H1 (cell line): Measurements from ENCODE around the gene BIN2. TPM values are rescaled to one million over a fixed set of nuclear protein-coding genes. Genes with fewer than 3 reads are reported as not detected.

Experiments used
- CTCF ChIA-PET: fragments of 300-600 bp; sonication (Branson Sonifier 250); formaldehyde crosslinking; loops from one replicate; lab custom pipeline; 2021; ENCODE audit not compliant: partially characterized antibody; lab: Charles Lee
- POLR2A ChIA-PET: fragments of 300-600 bp; sonication (Branson Sonifier 250); formaldehyde crosslinking; loops from one replicate; lab custom pipeline; 2021; ENCODE audit warnings: inconsistent platforms; ENCODE audit not compliant: partially characterized antibody; lab: Charles Lee
- DNase-seq, 2 experiments: peaks; one replicate each; pipeline versions ENCODE4 v3.0.0 to v3.0.0-alpha.2; 2010 to 2022; ENCODE audit warnings: low spot score in 2 of 2, low read depth in 1 of 2, mixed read lengths in 1 of 2
- FAIRE-seq: peaks from 2 replicates; lab custom pipeline; 2011; peaks lifted over from hg19 to GRCh38; lab: Jason Lieb, UNC
- H2AFZ ChIP-seq: 2 replicates; pipeline ENCODE4 v1.8.1; 2012; ENCODE audit warnings: low read length, inconsistent platforms
- H2AK5ac ChIP-seq: 2 replicates; pipeline ENCODE4 v1.6.1; 2013; ENCODE audit warnings: low read depth, low read length
- H2BK120ac ChIP-seq: replicated peaks from 2 replicates; pipeline ENCODE3; 2013; ENCODE audit warnings: low read depth, low read length, inconsistent platforms
- H2BK12ac ChIP-seq: 2 replicates; pipeline ENCODE4 v1.6.1; 2013; ENCODE audit warnings: low read depth, low read length
- H2BK15ac ChIP-seq: 2 replicates; pipeline ENCODE4 v1.6.1; 2013; ENCODE audit warnings: low read length
- H2BK20ac ChIP-seq: 2 replicates; pipeline ENCODE4 v1.6.1; 2013; ENCODE audit warnings: low read length
- H2BK5ac ChIP-seq: 2 replicates; pipeline ENCODE4 v1.6.1; 2013; ENCODE audit warnings: low read depth, low read length
- H3K14ac ChIP-seq: 2 replicates; pipeline ENCODE4 v1.6.1; 2013; ENCODE audit warnings: inconsistent platforms; ENCODE audit not compliant: insufficient read length
- H3K18ac ChIP-seq: 2 replicates; pipeline ENCODE4 v1.6.1; 2013; ENCODE audit warnings: low read length; ENCODE audit errors: extremely low read depth
- H3K23ac ChIP-seq: 2 replicates; pipeline ENCODE4 v1.6.1; 2013; ENCODE audit warnings: inconsistent platforms; ENCODE audit not compliant: insufficient read length
- H3K23me2 ChIP-seq: 2 replicates; pipeline ENCODE4 v1.6.1; 2013; ENCODE audit warnings: low read depth, low read length
- H3K27ac ChIP-seq: 2 replicates; pipeline ENCODE4 v1.6.1; 2011; ENCODE audit warnings: low read depth, low read length, inconsistent platforms
- H3K27me3 ChIP-seq, 4 experiments: replicated peaks in 1 of 4; 1 replicate in 1 of 4; 2 replicates in 3 of 4; pipeline versions ENCODE4 v1.6.1 to v1.8.1; 2011 to 2013; ENCODE audit warnings: low read length in 3 of 4, mild to moderate bottlenecking in 3 of 4, inconsistent platforms in 2 of 4, mixed read lengths in 2 of 4, moderate library complexity in 1 of 4; ENCODE audit not compliant: control insufficient read depth in 3 of 4, insufficient read depth in 3 of 4; ENCODE audit errors: extremely low read depth in 1 of 4
- H3K36me3 ChIP-seq, 4 experiments: 2 replicates each; pipeline versions ENCODE4 v1.6.1 to v1.8.1; 2011 to 2013; ENCODE audit warnings: mild to moderate bottlenecking in 4 of 4, low read length in 3 of 4, moderate library complexity in 2 of 4, control low read depth in 1 of 4, inconsistent platforms in 1 of 4; ENCODE audit not compliant: insufficient read depth in 4 of 4, control insufficient read depth in 2 of 4
- H3K4ac ChIP-seq: replicated peaks from 2 replicates; pipeline ENCODE3; 2013; ENCODE audit warnings: low read length, low read depth, mixed read lengths, inconsistent platforms; ENCODE audit not compliant: insufficient read length
- H3K4me1 ChIP-seq, 4 experiments: replicated peaks in 1 of 4; 1 replicate in 1 of 4; 2 replicates in 3 of 4; pipeline versions ENCODE4 v1.6.1 to v1.8.1; 2011 to 2013; ENCODE audit warnings: low read length in 3 of 4, inconsistent platforms in 2 of 4, mixed read lengths in 1 of 4; ENCODE audit not compliant: insufficient read depth in 4 of 4, control insufficient read depth in 3 of 4
- H3K4me2 ChIP-seq, 2 experiments: 2 replicates each; pipeline versions ENCODE4 v1.6.1 to v1.8.1; 2011 to 2013; ENCODE audit warnings: low read depth in 2 of 2, low read length in 2 of 2, control low read depth in 1 of 2, inconsistent platforms in 1 of 2, mild to moderate bottlenecking in 1 of 2; ENCODE audit not compliant: insufficient read depth in 1 of 2
- H3K4me3 ChIP-seq, 4 experiments: fragments of 200-600, 300-600 bp in 1 of 4; sonication (generic), shearing (Covaris generic), sonication (Bioruptor Twin) in 1 of 4; 2 replicates each; pipeline versions ENCODE4 v1.5.1 to v1.8.1; 2011 to 2016; ENCODE audit warnings: low read length in 4 of 4, low read depth in 3 of 4, control low read depth in 2 of 4, inconsistent platforms in 2 of 4, mild to moderate bottlenecking in 2 of 4, mixed read lengths in 1 of 4, moderate library complexity in 1 of 4; ENCODE audit not compliant: insufficient read depth in 2 of 4; ENCODE audit errors: extremely low read depth in 1 of 4
- H3K56ac ChIP-seq: replicated peaks from 2 replicates; pipeline ENCODE3; 2013; ENCODE audit warnings: low read depth, mild to moderate bottlenecking, mixed read lengths, low read length, inconsistent platforms; ENCODE audit not compliant: insufficient read length
- H3K79me1 ChIP-seq: 2 replicates; pipeline ENCODE4 v1.6.1; 2013; ENCODE audit warnings: low read depth, low read length, control low read depth
- H3K79me2 ChIP-seq, 2 experiments: 2 replicates each; pipeline versions ENCODE4 v1.6.1 to v1.8.1; 2012 to 2013; ENCODE audit warnings: low read length in 2 of 2, mild to moderate bottlenecking in 2 of 2, inconsistent platforms in 1 of 2; ENCODE audit not compliant: insufficient read depth in 2 of 2, control insufficient read depth in 1 of 2
- H3K9ac ChIP-seq, 4 experiments: replicated peaks in 1 of 4; 1 replicate in 1 of 4; 2 replicates in 3 of 4; pipeline versions ENCODE4 v1.6.1 to v1.8.1; 2011 to 2013; ENCODE audit warnings: low read depth in 3 of 4, low read length in 3 of 4, control low read depth in 2 of 4, mild to moderate bottlenecking in 2 of 4, moderate library complexity in 2 of 4, inconsistent platforms in 1 of 4; ENCODE audit errors: extremely low read depth in 1 of 4
- H3K9me3 ChIP-seq, 2 experiments: 2 replicates each; pipeline versions ENCODE4 v1.6.1 to v1.8.1; 2012 to 2013; ENCODE audit warnings: mild to moderate bottlenecking in 2 of 2, moderate library complexity in 2 of 2, control low read depth in 1 of 2, inconsistent platforms in 1 of 2, low read depth in 1 of 2, low read length in 1 of 2, mixed read lengths in 1 of 2; ENCODE audit not compliant: insufficient read depth in 2 of 2
- H4K20me1 ChIP-seq, 2 experiments: replicated peaks in 1 of 2; 2 replicates each; pipeline versions ENCODE3 to v1.8.1; 2011 to 2013; ENCODE audit warnings: inconsistent platforms in 2 of 2, low read length in 2 of 2, mild to moderate bottlenecking in 1 of 2; ENCODE audit not compliant: insufficient read depth in 2 of 2, control insufficient read depth in 1 of 2
- H4K5ac ChIP-seq: 2 replicates; pipeline ENCODE4 v1.6.1; 2013; ENCODE audit warnings: low read length, low read depth, mixed read lengths, inconsistent platforms; ENCODE audit not compliant: insufficient read length
- H4K8ac ChIP-seq: 2 replicates; pipeline ENCODE4 v1.8.0; 2013; ENCODE audit warnings: mild to moderate bottlenecking, moderate library complexity, low read length, inconsistent platforms; ENCODE audit not compliant: insufficient read depth; ENCODE audit errors: extremely low read depth
- H4K91ac ChIP-seq: replicated peaks from 2 replicates; pipeline ENCODE3; 2013; ENCODE audit warnings: low read length, mixed read lengths, inconsistent platforms; ENCODE audit not compliant: insufficient read length
- CHD1 ChIP-seq: IDR thresholded peaks from 2 replicates; pipeline ENCODE4 v1.6.1; 2012; ENCODE audit warnings: low read depth, low read length, improper control_type of control experiment
- CTBP2 ChIP-seq: IDR thresholded peaks from 2 replicates; pipeline ENCODE4 v1.7.0; 2011; ENCODE audit warnings: borderline replicate concordance, mild to moderate bottlenecking, moderate library complexity, mixed read lengths, low read length; ENCODE audit not compliant: insufficient read depth, insufficient read length
- CTCF ChIP-seq, 3 experiments: IDR thresholded peaks; 1 replicate in 2 of 3; 2 replicates in 1 of 3; pipeline versions ENCODE4 v1.5.1 to v1.6.1; 2011; ENCODE audit warnings: low read length in 3 of 3, mild to moderate bottlenecking in 3 of 3, inconsistent platforms in 2 of 3, low read depth in 1 of 3, moderate library complexity in 1 of 3; ENCODE audit not compliant: insufficient read depth in 1 of 3; ENCODE audit errors: control extremely low read depth in 1 of 3
- JUND ChIP-seq: IDR thresholded peaks from 2 replicates; pipeline ENCODE4 v1.6.1; 2011; ENCODE audit warnings: mild to moderate bottlenecking, improper control_type of control experiment, low read length
- KDM1A ChIP-seq: fragments of 200-600, 300-600 bp; sonication (generic); IDR thresholded peaks from 2 replicates; pipeline ENCODE4 v1.7.1; 2016; ENCODE audit warnings: mild to moderate bottlenecking, low read length, borderline replicate concordance
- NANOG ChIP-seq: IDR thresholded peaks from 2 replicates; pipeline ENCODE4 v1.6.1; 2011; ENCODE audit warnings: low read length, low read depth, mild to moderate bottlenecking, inconsistent platforms; ENCODE audit not compliant: insufficient read depth, poor library complexity, severe bottlenecking
- SIN3A ChIP-seq, 2 experiments: IDR thresholded peaks in 1 of 2; conservative IDR thresholded peaks in 1 of 2; 2 replicates each; pipeline ENCODE4 v1.6.1; 2011 to 2012; ENCODE audit warnings: low read length in 2 of 2, improper control_type of control experiment in 1 of 2, low read depth in 1 of 2, mild to moderate bottlenecking in 1 of 2
- SIX5 ChIP-seq: IDR thresholded peaks from 2 replicates; pipeline ENCODE4 v1.6.1; 2011; ENCODE audit warnings: mild to moderate bottlenecking, low read depth, low read length
- SP2 ChIP-seq: IDR thresholded peaks from 2 replicates; pipeline ENCODE4 v1.6.1; 2012; ENCODE audit warnings: mild to moderate bottlenecking, low read length, inconsistent platforms
- TBP ChIP-seq: IDR thresholded peaks from 2 replicates; pipeline ENCODE4 v1.6.1; 2011; ENCODE audit warnings: low read depth, low read length, improper control_type of control experiment
- TEAD4 ChIP-seq: IDR thresholded peaks from 2 replicates; pipeline ENCODE4 v1.6.1; 2012; ENCODE audit warnings: low read depth, low read length, inconsistent platforms, mixed read lengths
- ZNF274 ChIP-seq: IDR thresholded peaks from 2 replicates; pipeline ENCODE4 v1.7.0; 2012; ENCODE audit warnings: low read length, borderline replicate concordance; ENCODE audit errors: extremely low read depth
- WGBS, 2 experiments: shearing (Covaris generic) in 1 of 2; methylation state at CpG; one replicate each; pipeline versions ENCODE4 v1.1.6 to v1.1.7; 2013 to 2015; ENCODE audit warnings: low lambda C conversion rate in 2 of 2, mixed read lengths in 2 of 2, inconsistent platforms in 1 of 2, low coverage in 1 of 2, missing lambda C conversion rate in 1 of 2; ENCODE audit not compliant: insufficient replicate concordance in 2 of 2, insufficient coverage in 1 of 2, insufficient read length in 1 of 2; ENCODE audit errors: extremely low coverage in 1 of 2, missing lambda C conversion rate in 1 of 2; 5-methylcytosine and 5-hydroxymethylcytosine counted together
- polyA plus RNA-seq, 7 experiments: library from polyadenylated mRNA; depleted of rRNA in 3 of 7; stranded (reverse) in 5 of 7; unstranded in 2 of 7; fragments of >200 nt in 5 of 7; fragments of 200-250 nt in 2 of 7; gene quantifications; 1 replicate in 5 of 7; 2 replicates in 1 of 7; 4 replicates in 1 of 7; pipeline versions ENCODE4 v1.2.1 to v1.2.3, GENCODE V29; 2011 to 2013; ENCODE audit warnings: missing spikeins in 2 of 7, mixed read lengths in 2 of 7
- total RNA-seq: library from RNA; stranded (reverse); fragmentation: NEBNext Ultra II Directional; extraction: Animal tissue kit (Norgen Biotek cat#: 25700); gene quantifications from 2 replicates; pipeline ENCODE4 v1.2.1, GENCODE V29; 2021

BIN2 gene
- total and polyA plus RNA-seq, 2 of the 8 experiments (the other 6 are each of a cell fraction or from before 2014, with no cell fraction given): not detected

GRCh38 chr12:51362307-51362706 lies 38.3 kb upstream of the BIN2 start:
- Histone ChIP-seq H3K79me2 (no peaks in the 10 kb centered on the region), H3K9me3 (no peaks in the 10 kb centered on the region), H3K18ac (no peak overlapping the region), H4K91ac (no peak overlapping the region), H3K36me3 (peaks cover 0 to 17% (median 3%) of the 10 kb centered on the region in 4 experiments; a peak in 4 of 8 replicates), H4K8ac (no peak overlapping the region), H4K5ac (no peak overlapping the region), H2AK5ac (no peak overlapping the region), H3K4me1 (no peaks in the 10 kb centered on the region; a peak in 1 of 7 replicates), H3K23ac (no peak overlapping the region), H3K4me3 (no peak overlapping the region), H3K4ac (no peak overlapping the region), H2BK15ac (no peak overlapping the region), H3K27ac (no peak overlapping the region), H3K23me2 (no peaks in the 10 kb centered on the region), H3K56ac (no peak overlapping the region), H2BK12ac (no peak overlapping the region), H3K27me3 (no peaks in the 10 kb centered on the region), H3K9ac (no peak overlapping the region), H3K79me1 (no peaks in the 10 kb centered on the region), H4K20me1 (no peaks in the 10 kb centered on the region), H2BK120ac (no peak overlapping the region), H2BK20ac (no peak overlapping the region), H2BK5ac (no peak overlapping the region), H3K4me2 (no peak overlapping the region), H3K14ac (no peak overlapping the region), H2AFZ (no peak overlapping the region)
- no peak for FAIRE-seq
- no peak for DNase-seq
- ChIA-PET POLR2A (interaction anchor here (1.3 kb wide), 1 partner anchor 9 kb away, joined by 3 read pairs; no protein-coding TSS in a partner anchor), CTCF (interaction anchor here (0.6 to 4.4 kb wide), 5 partner anchors 9 to 96 kb away, joined by 3 to 44 read pairs (median 3); no protein-coding TSS in a partner anchor)
- WGBS, 2 experiments: 97% methylated on average over 6 of the region's 6 CpGs; no CpG with 5 or more reads in 1 of the 2 experiments
- TF ChIP-seq KDM1A (no peak), ZNF274 (no peak), NANOG (no peak), SIX5 (no peak), SP2 (no peak), JUND (no peak), CTBP2 (no peak), CHD1 (no peak), TBP (no peak), CTCF (IDR thresholded peaks at IDR 0.05; ENCODE audit: control extremely low read depth in 1 of 3, insufficient read depth in 1 of 3, low read depth in 1 of 3, low read length in 3 of 3) (no peak), SIN3A (conservative IDR thresholded peaks at IDR 0.05 in 1 of 2, IDR thresholded peaks at IDR 0.05 in 1 of 2; ENCODE audit: low read depth in 1 of 2, low read length in 2 of 2) (no peak), TEAD4 (no peak)
